Measurements from ENCODE around the gene FARSA. TPM values are rescaled to one million over a fixed set of nuclear protein-coding genes. Genes with fewer than 3 reads are reported as not detected.

The FARSA gene
- total RNA-seq, 1 donor from 2014 or later = 44.4 TPM

GRCh38 chr19:12947702-12948611 lies 14.4 kb upstream of the FARSA start:
- intact Hi-C loops (cut with DNase I) = no loop called here
- ATAC-seq = no peak
- no peaks in the 10 kb centered on the region for H3K27me3 ChIP-seq (ENCODE audit: low read depth)
- no peak overlapping the region for H3K4me3 ChIP-seq
- H3K4me1 ChIP-seq = peaks cover 46% of the 10 kb centered on the region
- TF ChIP-seq CTCF (IDR thresholded peaks at IDR 0.05) = no peak
- no peak overlapping the region for H3K27ac ChIP-seq
- H3K36me3 ChIP-seq = peaks cover 79% of the 10 kb centered on the region
- peak; percentile 48 for DNase-seq
- H3K9me3 ChIP-seq = no peaks in the 10 kb centered on the region

GRCh38 chr19:12946731-12947496 lies 13.4 kb upstream of the FARSA start:
- H3K27ac ChIP-seq = peak overlapping the region; percentile 93
- no peaks in the 10 kb centered on the region for H3K9me3 ChIP-seq
- ATAC-seq = no peak
- no peak for TF ChIP-seq CTCF (IDR thresholded peaks at IDR 0.05)
- no peaks in the 10 kb centered on the region for H3K27me3 ChIP-seq (ENCODE audit: low read depth)
- H3K4me3 ChIP-seq = peak overlapping the region; percentile 77
- intact Hi-C loops (cut with DNase I) = no loop called here
- H3K4me1 ChIP-seq = peaks cover 45% of the 10 kb centered on the region
- DNase-seq = no peak
- H3K36me3 ChIP-seq = peaks cover 79% of the 10 kb centered on the region

- H3K4me3 ChIP-seq = peak overlapping the region; percentile 77
- peak overlapping the region; percentile 93 for H3K27ac ChIP-seq
- DNase-seq = peak; percentile 81
- H3K4me1 ChIP-seq = peaks cover 52% of the 10 kb centered on the region
- no peaks in the 10 kb centered on the region for H3K9me3 ChIP-seq
- peaks cover 79% of the 10 kb centered on the region for H3K36me3 ChIP-seq
- intact Hi-C loops (cut with DNase I) = no loop called here
- H3K27me3 ChIP-seq (ENCODE audit: low read depth) = no peaks in the 10 kb centered on the region
- peak; percentile 88 to 89 for ATAC-seq
- no peak for TF ChIP-seq CTCF (IDR thresholded peaks at IDR 0.05)
Measured at GRCh38 chr19:12946092-12946721, 12.7 kb upstream of the FARSA start.

- ATAC-seq (peak; percentile 97), DNase-seq (peak; percentile 99)
- Histone ChIP-seq H3K27ac (peak within 1 kb of the TSS; percentile 93), H3K9me3 (no peaks in the 10 kb centered on the region), H3K36me3 (peaks cover 79% of the 10 kb centered on the region), H3K27me3 (ENCODE audit: low read depth) (no peaks in the 10 kb centered on the region), H3K4me1 (peaks cover 58% of the 10 kb centered on the region), H3K4me3 (peak within 1 kb of the TSS; percentile 77)
- no peak for TF ChIP-seq CTCF (IDR thresholded peaks at IDR 0.05)
- intact Hi-C loops (cut with DNase I) = no loop called here
Measured at GRCh38 chr19:12945479-12946091, 12.1 kb upstream of the FARSA start, which contains the start of gene RAD23A. Gene RAD23A, plus strand, starts transcription at chr19:12945862. Its CDS starts 87 bp downstream, at chr19:12945949.
